ENCODE results near the gene STEAP3.
A peak's percentile ranks its signal among the peaks of the same experiment; 100 is the strongest.

Gene STEAP3

DNA sequence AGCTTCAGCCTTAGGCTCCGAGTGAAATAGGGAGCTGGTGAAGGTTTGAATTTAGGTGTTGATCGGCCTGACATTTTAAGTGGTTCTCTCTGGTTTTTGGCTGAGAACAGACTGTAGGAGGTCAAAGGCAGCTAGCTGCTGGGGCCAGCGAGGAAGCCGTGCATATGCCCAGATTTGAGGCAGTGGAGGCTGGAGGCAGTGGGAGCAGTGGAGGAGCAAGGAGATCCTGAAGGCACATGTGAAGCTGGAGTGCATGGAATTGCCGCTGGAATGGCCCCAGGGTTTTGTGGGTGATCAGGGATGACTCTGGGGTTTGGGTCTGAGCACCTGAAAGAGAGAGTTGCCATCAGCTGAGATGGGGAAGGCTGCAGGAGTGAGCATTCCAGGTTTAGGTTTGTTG, 25.1 kb downstream of the STEAP3 start:
- no peak for DNase-seq

DNA sequence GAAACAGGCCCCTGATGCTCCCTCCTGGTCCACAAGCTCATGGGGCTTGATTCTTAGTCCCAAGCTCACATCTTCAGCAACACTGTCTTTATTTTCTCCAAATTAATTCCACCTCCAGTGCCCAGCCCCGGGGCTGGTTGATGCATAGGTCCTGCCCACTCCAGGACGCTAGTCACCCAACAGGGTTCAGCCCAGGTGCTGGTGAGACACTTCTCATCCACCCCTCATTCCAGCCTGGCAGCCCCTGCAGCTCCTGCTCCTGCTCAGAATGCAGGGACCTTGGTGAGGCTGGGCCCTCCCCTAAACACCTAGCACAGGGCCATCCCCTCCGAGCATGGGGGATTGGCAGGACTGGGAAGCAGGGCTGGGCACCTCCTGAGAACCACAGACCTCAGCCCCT, 25.7 kb downstream of the STEAP3 start:
- DNase-seq: no peak

DNA sequence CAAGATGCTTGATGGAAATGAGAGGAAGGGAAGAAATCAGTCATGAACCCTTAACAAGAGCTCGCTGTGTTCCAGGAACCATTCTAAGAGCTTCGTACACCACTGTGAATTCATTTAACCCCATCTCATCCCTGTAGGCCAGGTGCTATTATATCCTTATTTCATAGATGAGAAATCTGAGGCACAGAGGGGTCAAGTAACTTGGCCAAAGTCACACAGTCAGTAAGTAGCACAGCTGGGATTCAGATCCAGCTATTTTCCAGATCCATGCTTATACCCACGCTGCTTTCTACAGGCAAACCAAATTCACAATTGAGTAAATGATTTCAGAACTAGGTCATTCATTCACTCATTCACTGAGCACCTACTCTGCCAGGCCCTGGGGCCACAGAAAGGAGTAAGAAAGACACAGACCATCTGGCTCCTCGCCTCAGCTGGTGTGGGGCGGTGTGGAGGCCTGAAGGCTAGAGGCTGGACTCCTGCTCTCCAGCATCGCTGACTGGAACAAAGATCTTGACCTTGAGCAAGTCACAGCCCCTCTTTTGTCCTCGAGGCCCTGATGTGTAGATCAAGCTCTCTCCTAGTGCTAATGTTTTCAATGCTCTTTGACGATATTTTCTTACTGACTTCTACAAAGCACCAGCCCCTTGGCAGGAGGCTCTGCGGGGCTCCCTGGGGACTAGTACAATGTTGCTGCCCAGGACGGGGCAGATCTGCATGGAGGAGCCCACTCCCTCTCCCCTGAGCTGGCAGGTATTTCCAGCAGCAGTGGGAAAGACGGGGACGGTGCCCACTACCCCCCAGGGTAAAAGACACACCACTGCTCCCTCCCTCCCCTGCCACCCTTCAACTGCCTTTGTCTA, 26.5 kb downstream of the STEAP3 start:
- DNase-seq: no peak

DNA sequence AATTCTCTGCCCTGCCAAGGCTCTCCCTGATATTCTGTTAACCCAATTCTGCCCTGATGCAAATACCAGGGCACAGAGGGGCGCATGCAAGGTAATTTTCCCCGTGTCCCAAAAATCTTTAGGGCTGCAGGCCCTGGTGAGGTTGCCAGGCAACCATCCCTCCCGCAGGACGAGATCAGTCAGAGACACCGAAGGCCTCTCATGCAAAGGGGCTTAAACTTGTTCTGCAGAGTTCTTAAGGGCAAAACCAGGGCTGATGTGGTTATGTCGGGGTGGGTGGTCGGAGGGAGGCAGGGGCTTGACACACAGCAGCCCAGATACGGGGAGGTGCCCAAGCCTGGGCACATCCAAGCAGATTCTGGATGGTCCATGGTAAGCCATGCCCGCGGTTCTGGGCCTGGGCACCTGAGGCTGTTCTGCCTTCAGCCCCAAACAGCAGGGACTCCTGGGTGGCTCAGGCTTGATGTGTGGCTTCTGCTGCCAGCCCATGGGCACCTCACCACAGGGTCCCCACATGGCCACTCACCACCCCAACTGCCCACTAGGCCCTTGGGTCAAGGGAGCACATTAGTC, 27.2 kb downstream of the STEAP3 start:
- DNase-seq: no peak

DNA sequence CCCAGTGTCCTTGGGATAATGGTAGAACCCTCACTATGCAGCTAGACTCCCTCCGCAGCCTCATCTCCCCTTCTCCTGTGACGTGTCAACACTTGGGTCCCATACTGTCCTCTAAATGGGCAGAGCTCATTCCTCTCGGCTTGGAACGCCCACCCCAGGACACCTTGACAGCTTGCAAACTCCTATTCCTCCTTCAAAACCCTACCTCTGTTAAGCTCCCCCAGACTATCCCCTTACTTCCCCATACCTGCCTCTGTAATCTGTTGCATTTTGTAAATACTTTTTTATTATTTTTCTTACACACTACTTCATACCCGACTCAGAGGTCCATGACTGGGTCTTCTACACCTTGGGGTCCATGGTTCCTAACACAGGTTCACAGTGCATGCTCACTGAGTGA, 28.0 kb downstream of the STEAP3 start:
- DNase-seq: no peak

DNA sequence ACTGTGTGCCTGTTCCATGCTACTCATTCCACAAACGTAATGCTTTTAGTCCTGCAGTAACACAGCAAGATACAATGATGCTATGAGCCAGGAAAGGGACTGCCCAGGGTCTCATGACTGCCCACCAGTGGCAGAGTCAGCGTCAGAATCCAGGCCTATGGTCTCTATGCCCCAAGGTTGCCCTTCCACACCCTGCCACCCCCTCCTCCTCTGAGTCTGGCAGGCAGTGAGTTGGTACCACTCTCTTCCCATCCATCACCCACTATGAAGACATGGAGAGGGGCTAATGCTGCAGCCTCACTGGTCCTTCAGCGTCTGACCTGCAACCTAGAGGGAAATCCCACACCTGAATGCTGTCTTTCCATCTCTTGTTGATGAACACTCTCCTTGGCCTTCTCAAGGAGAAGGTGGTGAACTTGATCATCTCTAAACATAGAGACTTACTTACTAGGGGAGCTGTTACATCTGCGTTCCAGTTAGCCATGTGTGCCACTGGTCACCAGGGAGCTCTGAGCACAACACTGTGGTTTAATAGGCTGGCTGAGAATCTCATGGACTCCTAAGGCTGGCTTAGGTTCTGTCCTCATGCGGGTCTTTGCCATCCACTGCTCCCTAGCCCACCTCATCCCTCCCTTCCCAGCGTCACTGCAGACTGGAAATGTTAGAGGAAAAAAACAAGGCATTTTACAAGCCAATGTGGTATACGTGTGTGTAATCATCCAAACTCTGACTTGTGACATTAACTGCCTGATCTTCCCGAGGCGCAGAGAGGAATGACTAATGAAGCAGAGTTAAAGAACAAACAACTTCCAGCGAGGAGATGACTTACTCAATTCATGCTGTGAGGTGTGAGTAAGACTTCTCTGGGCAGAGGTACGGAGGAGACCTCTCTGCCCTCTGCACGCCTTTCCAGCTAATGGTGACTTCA, 28.8 kb downstream of the STEAP3 start:
- DNase-seq: no peak

DNA sequence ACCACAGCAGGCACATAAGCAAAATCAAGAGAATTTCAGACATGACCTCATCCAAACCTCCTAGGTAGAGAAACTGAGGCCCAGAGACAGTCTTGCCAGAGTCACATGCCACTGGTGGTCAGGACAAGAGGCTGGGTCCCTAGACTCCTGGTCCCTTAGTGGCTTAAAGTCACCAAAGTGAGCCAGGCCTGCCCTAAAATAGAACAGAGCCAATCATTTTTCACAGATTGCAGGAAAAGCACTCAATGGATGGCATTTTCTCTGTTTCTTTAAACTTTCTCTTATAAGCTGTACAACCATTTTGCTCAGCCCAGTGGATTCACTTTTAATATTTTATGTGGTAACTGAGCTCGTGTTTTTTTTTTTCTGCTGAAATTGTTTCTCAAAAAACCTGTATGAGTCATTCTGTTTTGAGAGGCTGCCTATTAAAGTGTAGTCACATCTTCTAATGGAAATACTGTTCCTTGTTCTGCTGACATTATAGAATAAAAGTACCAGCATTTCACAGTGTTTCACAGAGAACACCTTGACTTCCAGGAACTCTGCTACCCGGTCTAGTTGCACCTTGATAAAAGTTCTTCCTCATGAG, 29.6 kb downstream of the STEAP3 start:
- DNase-seq: no peak

DNA sequence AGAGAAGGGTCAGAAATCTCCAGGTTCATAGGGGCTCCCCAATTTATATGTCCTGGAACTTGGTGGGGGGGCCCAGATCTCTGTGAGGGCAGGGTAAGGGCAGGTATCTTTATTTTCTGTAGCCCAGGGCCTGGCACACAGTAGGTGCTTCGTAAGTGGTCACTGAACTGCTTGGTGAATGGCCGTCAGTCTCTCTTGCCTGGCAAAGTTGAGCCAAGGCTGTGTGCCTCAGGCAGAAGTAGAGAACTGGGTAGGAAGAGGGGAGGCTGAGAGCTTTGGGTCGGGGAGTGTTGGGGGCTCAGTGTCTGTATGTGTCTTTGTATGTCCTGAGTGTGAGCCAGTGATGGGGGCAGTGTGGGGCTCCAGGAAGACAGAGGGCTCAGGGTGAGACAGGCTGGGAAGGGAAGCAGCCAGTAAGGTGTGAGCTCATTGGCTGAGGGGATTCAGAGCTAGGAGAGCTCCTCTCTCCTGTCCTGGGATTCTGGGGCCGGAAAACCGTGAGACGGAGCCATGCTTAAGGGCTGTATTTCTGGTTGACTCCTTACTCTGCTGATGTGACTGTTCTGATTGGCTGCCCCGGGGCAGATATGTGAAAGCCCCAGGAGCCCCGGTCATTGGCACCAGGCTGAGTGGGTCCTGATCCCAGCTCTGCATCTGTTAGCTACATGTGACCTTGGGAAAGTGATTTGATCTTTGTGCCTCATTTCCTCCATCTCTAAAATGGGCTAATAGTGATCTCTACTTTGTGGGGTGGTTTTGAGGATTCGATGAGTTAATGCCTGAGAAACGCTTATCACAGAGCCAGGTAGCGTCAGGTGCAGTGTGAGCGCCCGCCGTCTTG, 30.3 kb downstream of the STEAP3 start:
- DNase-seq: no peak

DNA sequence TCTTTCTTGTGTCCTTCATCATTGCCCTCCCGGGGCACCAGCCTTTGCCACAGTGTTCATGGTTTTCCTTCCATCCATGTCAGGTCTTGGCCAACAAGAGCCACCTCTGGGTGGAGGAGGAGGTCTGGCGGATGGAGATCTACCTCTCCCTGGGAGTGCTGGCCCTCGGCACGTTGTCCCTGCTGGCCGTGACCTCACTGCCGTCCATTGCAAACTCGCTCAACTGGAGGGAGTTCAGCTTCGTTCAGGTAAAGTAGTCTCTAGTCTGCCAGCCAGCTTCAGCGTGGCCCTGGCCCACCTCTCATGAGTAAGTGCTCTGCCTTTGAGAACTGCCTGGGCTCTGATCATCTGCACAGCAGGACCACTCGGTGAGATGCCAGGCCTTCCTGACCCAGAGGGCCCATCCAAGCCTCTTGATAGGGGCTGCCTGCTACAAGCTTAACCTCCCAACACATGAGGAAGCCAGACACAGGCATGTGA, 31.0 kb downstream of the STEAP3 start:
- DNase-seq: no peak

DNA sequence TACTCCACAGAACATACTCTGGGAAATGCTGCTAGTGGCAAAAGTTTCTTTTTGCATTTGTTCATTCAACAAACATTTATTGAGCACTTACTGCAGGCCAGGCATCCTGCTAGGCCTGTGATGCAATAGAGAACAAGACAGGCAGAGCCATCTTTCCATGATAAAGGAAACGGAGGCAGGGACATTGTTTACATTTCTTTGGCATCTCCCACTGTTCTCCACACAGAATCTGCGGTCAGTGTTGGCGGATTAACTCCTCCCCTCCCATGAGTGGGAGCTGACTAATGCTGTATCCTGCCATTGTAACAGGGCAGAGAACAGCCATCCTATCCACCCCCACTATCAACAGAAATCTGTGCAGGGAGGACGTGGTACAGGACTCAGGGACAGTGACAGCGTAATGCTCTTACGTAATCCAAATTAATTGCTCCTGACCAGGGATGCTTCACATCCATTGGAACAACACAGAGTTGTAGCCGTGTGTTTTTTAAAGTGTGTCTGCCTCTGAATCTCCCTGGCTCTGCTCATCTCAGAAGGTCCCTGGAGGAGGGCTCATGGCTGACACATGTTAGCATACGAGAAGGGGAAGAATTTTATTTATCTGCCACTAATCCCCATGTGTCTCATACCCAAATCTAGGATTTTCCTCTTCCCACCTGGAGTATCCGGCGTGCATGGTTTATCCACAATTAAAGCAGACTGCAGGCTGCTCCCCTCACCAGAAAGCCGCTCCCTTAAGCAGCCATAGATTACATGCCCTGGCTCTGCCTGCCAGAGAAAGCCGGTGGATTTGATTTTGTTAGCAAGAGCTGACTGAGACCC, 32.3 kb downstream of the STEAP3 start:
- DNase-seq: no peak

DNA sequence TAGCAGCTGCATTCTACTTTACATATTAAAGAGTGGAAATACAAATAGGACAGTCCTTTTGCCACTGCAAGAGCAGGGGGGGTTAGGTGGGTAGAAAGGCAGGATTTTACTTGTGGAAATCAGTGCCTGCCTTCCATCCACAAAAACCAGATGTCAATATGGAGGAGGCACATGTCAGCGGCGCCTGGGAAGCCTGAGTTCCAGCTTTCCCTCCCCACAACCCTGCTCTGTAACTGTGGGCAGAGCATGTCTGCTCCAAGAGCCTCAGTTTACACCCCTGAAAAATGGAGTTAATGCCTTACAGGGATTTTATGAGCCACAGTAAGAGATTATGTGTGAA, 32.9 kb downstream of the STEAP3 start:
- DNase-seq: no peak

DNA sequence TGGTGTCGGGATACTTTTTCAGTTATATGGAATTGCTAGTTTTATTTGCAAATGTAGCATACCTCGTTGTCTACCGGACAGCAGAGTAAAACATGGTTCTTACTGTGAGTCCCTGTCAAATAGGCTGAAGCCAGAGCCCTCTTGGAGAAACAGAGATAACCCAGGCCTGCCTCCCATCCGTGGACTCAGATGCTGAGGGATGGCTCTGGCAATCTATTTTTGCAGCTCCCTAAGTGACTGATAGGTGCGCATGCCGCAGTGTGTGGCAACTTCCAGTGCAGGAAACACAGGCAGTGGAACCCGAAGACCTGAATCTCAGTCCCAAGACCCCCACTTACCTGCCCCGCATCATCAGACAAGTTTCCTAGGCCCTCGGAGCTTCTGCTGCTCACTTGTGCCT, 33.6 kb downstream of the STEAP3 start:
- DNase-seq: no peak

DNA sequence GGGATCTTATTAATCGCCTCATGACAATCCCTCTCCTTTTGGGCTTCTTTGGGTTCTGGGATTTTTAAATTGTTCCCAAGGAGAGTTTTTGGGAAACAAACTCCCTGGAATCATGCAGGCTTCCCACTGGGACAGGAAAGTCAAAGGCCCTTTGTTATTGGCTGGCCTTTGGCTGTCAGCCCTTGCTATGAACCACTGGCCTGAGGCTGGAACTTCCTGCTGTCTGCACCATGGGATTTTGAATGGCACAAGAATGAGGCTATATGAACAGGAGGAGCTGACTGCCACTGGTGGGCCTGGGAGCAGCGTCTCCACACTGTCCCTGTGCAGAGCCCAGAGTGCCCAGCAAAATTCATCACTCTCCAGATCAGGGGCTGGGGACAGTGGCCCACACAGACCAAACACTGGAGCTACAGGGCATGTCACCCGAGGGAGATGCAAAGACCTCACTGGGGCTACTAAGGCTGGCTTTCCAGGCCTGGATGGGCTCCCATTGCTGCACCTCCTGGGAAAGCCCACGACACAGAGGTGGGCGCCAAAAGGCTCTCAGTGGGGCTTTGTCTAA, 35.7 kb downstream of the STEAP3 start:
- DNase-seq: no peak

DNA sequence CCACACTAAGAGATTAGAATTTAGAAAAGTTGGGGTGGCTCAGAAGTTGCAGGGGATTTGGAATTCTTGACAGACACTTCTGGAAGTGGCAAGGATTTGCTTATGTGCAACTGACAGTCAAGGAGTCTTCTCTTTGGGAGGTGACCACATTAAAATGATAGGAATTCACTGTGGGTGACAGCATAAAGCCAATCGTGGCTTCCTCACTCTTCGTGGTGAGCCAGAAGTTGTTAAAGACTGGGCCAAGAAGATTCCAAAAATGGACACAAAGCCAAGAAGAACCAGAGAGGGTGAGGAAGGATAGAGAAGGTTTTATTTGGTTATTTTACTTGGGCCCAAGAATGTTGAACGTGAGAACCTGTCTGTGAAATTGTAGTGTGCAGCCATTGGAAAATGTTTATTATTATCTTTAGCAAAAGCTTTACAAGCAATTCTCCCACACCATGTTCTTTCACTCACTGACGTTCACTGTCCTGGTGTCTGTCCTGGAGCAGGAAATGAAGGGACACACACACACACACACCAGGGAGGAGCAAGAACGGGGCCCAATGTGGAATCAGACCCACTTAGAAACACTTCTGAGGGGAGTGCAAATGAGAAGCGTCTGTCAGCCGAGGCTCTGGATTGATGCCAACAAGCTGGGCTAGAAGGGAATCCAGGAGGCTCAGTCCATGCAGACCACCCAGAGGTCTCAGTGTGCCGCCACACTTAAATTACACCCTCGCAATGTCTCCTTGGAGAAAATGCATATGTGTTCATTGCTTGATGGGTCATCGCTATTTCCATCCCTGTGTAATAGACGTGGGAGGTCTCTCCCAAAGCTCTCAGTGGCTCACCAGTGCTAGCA, 37.2 kb downstream of the STEAP3 start:
- DNase-seq: no peak

DNA sequence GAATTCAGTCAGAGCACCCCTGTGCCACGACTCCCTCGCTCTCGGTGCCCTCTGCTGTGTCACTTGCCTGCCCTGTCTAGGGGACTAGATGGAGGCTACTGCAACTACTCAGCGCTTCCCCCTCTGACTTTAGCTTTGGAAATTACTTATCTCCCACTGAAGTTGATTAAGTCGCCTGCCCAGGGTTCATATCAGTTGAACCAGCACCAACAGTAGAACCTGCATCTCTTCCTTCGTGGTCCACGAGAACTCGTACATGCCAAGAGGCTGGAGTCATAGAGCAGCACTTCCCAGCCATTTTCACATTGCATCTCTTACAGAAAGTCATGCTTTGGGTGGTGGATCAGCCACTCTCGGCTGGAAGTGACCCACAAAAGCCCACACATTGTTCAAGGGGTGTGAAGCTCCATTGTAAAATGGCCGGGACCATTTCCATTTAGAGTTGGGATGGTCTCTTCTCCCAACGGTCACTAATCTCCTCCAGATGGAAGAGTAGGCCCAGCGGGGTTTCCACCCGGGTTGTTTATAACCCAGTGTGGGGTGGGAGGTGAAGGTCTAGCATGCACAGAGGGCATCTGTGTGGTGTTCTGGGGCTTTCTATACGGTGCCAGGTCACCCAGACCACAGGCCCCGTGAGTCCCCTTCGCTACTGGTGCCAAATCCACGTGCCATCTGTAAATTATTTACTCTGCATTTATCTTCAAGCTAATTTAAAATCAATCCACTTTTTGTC, 38.0 kb downstream of the STEAP3 start:
- no peak for DNase-seq

DNA sequence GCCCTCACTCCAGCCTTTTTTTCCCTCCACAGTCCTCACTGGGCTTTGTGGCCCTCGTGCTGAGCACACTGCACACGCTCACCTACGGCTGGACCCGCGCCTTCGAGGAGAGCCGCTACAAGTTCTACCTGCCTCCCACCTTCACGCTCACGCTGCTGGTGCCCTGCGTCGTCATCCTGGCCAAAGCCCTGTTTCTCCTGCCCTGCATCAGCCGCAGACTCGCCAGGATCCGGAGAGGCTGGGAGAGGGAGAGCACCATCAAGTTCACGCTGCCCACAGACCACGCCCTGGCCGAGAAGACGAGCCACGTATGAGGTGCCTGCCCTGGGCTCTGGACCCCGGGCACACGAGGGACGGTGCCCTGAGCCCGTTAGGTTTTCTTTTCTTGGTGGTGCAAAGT, 39.4 kb downstream of the STEAP3 start:
- no peak for DNase-seq

DNA sequence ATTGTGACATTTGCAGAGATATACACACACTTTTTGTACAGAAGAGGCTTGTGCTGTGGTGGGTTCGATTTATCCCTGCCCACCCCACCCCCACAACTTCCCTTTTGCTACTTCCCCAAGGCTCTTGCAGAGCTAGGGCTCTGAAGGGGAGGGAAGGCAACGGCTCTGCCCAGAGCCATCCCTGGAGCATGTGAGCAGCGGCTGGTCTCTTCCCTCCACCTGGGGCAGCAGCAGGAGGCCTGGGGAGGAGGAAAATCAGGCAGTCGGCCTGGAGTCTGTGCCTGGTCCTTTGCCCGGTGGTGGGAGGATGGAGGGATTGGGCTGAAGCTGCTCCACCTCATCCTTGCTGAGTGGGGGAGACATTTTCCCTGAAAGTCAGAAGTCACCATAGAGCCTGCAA, 40.0 kb downstream of the STEAP3 start:
- no peak for DNase-seq

DNA sequence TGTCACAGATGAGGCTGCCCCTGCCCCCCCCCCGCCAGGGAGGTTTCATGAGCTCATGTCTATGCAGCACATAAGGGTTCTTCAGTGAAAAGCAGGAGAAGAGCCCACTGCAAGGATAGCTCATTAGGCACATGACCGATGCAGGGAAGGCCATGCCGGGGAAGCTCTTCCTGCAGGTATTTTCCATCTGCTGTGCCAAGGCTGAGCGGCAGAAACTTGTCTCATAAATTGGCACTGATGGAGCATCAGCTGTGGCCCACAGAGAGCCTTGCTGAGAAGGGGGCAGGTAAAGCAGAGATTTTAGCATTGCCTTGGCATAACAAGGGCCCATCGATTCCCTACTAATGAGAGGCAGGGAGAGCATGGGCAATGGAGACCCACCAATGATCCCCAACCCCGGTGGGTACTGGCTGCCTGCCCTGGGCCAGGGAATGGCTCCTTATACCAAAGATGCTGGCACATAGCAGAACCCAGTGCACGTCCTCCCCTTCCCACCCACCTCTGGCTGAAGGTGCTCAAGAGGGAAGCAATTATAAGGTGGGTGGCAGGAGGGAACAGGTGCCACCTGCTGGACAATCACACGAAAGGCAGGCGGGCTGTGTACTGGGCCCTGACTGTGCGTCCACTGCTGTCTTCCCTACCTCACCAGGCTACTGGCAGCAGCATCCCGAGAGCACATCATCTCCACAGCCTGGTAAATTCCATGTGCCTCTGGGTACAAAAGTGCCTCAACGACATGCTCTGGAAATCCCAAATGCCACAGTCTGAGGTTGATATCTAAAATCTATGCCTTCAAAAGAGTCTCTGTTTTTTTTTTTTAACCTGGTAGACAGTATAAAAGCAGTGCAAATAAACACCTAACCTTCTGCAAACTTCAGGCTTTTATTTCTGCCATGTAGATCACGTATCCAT, 41.4 kb downstream of the STEAP3 start:
- peak; percentile 74 for DNase-seq
